H1 (cell line): ENCODE data around the gene EXOSC7. TPM values are rescaled to one million over a fixed set of nuclear protein-coding genes. Genes with fewer than 3 reads are reported as not detected.

Experiments
- CTCF ChIA-PET: fragments of 300-600 bp; sonication (Branson Sonifier 250); formaldehyde crosslinking; loops from one replicate; lab custom pipeline; 2021; ENCODE audit not compliant: partially characterized antibody; lab: Charles Lee
- POLR2A ChIA-PET: fragments of 300-600 bp; sonication (Branson Sonifier 250); formaldehyde crosslinking; loops from one replicate; lab custom pipeline; 2021; ENCODE audit warnings: inconsistent platforms; ENCODE audit not compliant: partially characterized antibody; lab: Charles Lee
- DNase-seq, 2 experiments: peaks; one replicate each; pipeline versions ENCODE4 v3.0.0 to v3.0.0-alpha.2; 2010 to 2022; ENCODE audit warnings: low spot score in 2 of 2, low read depth in 1 of 2, mixed read lengths in 1 of 2
- FAIRE-seq: peaks from 2 replicates; lab custom pipeline; 2011; peaks lifted over from hg19 to GRCh38; lab: Jason Lieb, UNC
- H2AFZ ChIP-seq: 2 replicates; pipeline ENCODE4 v1.8.1; 2012; ENCODE audit warnings: low read length, inconsistent platforms
- H2AK5ac ChIP-seq: 2 replicates; pipeline ENCODE4 v1.6.1; 2013; ENCODE audit warnings: low read depth, low read length
- H2BK120ac ChIP-seq: replicated peaks from 2 replicates; pipeline ENCODE3; 2013; ENCODE audit warnings: low read depth, low read length, inconsistent platforms
- H2BK12ac ChIP-seq: 2 replicates; pipeline ENCODE4 v1.6.1; 2013; ENCODE audit warnings: low read depth, low read length
- H2BK15ac ChIP-seq: 2 replicates; pipeline ENCODE4 v1.6.1; 2013; ENCODE audit warnings: low read length
- H2BK20ac ChIP-seq: 2 replicates; pipeline ENCODE4 v1.6.1; 2013; ENCODE audit warnings: low read length
- H2BK5ac ChIP-seq: 2 replicates; pipeline ENCODE4 v1.6.1; 2013; ENCODE audit warnings: low read depth, low read length
- H3K14ac ChIP-seq: 2 replicates; pipeline ENCODE4 v1.6.1; 2013; ENCODE audit warnings: inconsistent platforms; ENCODE audit not compliant: insufficient read length
- H3K18ac ChIP-seq: 2 replicates; pipeline ENCODE4 v1.6.1; 2013; ENCODE audit warnings: low read length; ENCODE audit errors: extremely low read depth
- H3K23ac ChIP-seq: 2 replicates; pipeline ENCODE4 v1.6.1; 2013; ENCODE audit warnings: inconsistent platforms; ENCODE audit not compliant: insufficient read length
- H3K23me2 ChIP-seq: 2 replicates; pipeline ENCODE4 v1.6.1; 2013; ENCODE audit warnings: low read depth, low read length
- H3K27ac ChIP-seq: 2 replicates; pipeline ENCODE4 v1.6.1; 2011; ENCODE audit warnings: low read depth, low read length, inconsistent platforms
- H3K27me3 ChIP-seq, 4 experiments: replicated peaks in 1 of 4; 1 replicate in 1 of 4; 2 replicates in 3 of 4; pipeline versions ENCODE4 v1.6.1 to v1.8.1; 2011 to 2013; ENCODE audit warnings: low read length in 3 of 4, mild to moderate bottlenecking in 3 of 4, inconsistent platforms in 2 of 4, mixed read lengths in 2 of 4, moderate library complexity in 1 of 4; ENCODE audit not compliant: control insufficient read depth in 3 of 4, insufficient read depth in 3 of 4; ENCODE audit errors: extremely low read depth in 1 of 4
- H3K36me3 ChIP-seq, 4 experiments: 2 replicates each; pipeline versions ENCODE4 v1.6.1 to v1.8.1; 2011 to 2013; ENCODE audit warnings: mild to moderate bottlenecking in 4 of 4, low read length in 3 of 4, moderate library complexity in 2 of 4, control low read depth in 1 of 4, inconsistent platforms in 1 of 4; ENCODE audit not compliant: insufficient read depth in 4 of 4, control insufficient read depth in 2 of 4
- H3K4ac ChIP-seq: replicated peaks from 2 replicates; pipeline ENCODE3; 2013; ENCODE audit warnings: low read length, low read depth, mixed read lengths, inconsistent platforms; ENCODE audit not compliant: insufficient read length
- H3K4me1 ChIP-seq, 4 experiments: replicated peaks in 1 of 4; 1 replicate in 1 of 4; 2 replicates in 3 of 4; pipeline versions ENCODE4 v1.6.1 to v1.8.1; 2011 to 2013; ENCODE audit warnings: low read length in 3 of 4, inconsistent platforms in 2 of 4, mixed read lengths in 1 of 4; ENCODE audit not compliant: insufficient read depth in 4 of 4, control insufficient read depth in 3 of 4
- H3K4me2 ChIP-seq, 2 experiments: 2 replicates each; pipeline versions ENCODE4 v1.6.1 to v1.8.1; 2011 to 2013; ENCODE audit warnings: low read depth in 2 of 2, low read length in 2 of 2, control low read depth in 1 of 2, inconsistent platforms in 1 of 2, mild to moderate bottlenecking in 1 of 2; ENCODE audit not compliant: insufficient read depth in 1 of 2
- H3K4me3 ChIP-seq, 4 experiments: fragments of 200-600, 300-600 bp in 1 of 4; sonication (generic), shearing (Covaris generic), sonication (Bioruptor Twin) in 1 of 4; 2 replicates each; pipeline versions ENCODE4 v1.5.1 to v1.8.1; 2011 to 2016; ENCODE audit warnings: low read length in 4 of 4, low read depth in 3 of 4, control low read depth in 2 of 4, inconsistent platforms in 2 of 4, mild to moderate bottlenecking in 2 of 4, mixed read lengths in 1 of 4, moderate library complexity in 1 of 4; ENCODE audit not compliant: insufficient read depth in 2 of 4; ENCODE audit errors: extremely low read depth in 1 of 4
- H3K56ac ChIP-seq: replicated peaks from 2 replicates; pipeline ENCODE3; 2013; ENCODE audit warnings: low read depth, mild to moderate bottlenecking, mixed read lengths, low read length, inconsistent platforms; ENCODE audit not compliant: insufficient read length
- H3K79me1 ChIP-seq: 2 replicates; pipeline ENCODE4 v1.6.1; 2013; ENCODE audit warnings: low read depth, low read length, control low read depth
- H3K79me2 ChIP-seq, 2 experiments: 2 replicates each; pipeline versions ENCODE4 v1.6.1 to v1.8.1; 2012 to 2013; ENCODE audit warnings: low read length in 2 of 2, mild to moderate bottlenecking in 2 of 2, inconsistent platforms in 1 of 2; ENCODE audit not compliant: insufficient read depth in 2 of 2, control insufficient read depth in 1 of 2
- H3K9ac ChIP-seq, 4 experiments: replicated peaks in 1 of 4; 1 replicate in 1 of 4; 2 replicates in 3 of 4; pipeline versions ENCODE4 v1.6.1 to v1.8.1; 2011 to 2013; ENCODE audit warnings: low read depth in 3 of 4, low read length in 3 of 4, control low read depth in 2 of 4, mild to moderate bottlenecking in 2 of 4, moderate library complexity in 2 of 4, inconsistent platforms in 1 of 4; ENCODE audit errors: extremely low read depth in 1 of 4
- H3K9me3 ChIP-seq, 2 experiments: 2 replicates each; pipeline versions ENCODE4 v1.6.1 to v1.8.1; 2012 to 2013; ENCODE audit warnings: mild to moderate bottlenecking in 2 of 2, moderate library complexity in 2 of 2, control low read depth in 1 of 2, inconsistent platforms in 1 of 2, low read depth in 1 of 2, low read length in 1 of 2, mixed read lengths in 1 of 2; ENCODE audit not compliant: insufficient read depth in 2 of 2
- H4K20me1 ChIP-seq, 2 experiments: replicated peaks in 1 of 2; 2 replicates each; pipeline versions ENCODE3 to v1.8.1; 2011 to 2013; ENCODE audit warnings: inconsistent platforms in 2 of 2, low read length in 2 of 2, mild to moderate bottlenecking in 1 of 2; ENCODE audit not compliant: insufficient read depth in 2 of 2, control insufficient read depth in 1 of 2
- H4K5ac ChIP-seq: 2 replicates; pipeline ENCODE4 v1.6.1; 2013; ENCODE audit warnings: low read length, low read depth, mixed read lengths, inconsistent platforms; ENCODE audit not compliant: insufficient read length
- H4K8ac ChIP-seq: 2 replicates; pipeline ENCODE4 v1.8.0; 2013; ENCODE audit warnings: mild to moderate bottlenecking, moderate library complexity, low read length, inconsistent platforms; ENCODE audit not compliant: insufficient read depth; ENCODE audit errors: extremely low read depth
- H4K91ac ChIP-seq: replicated peaks from 2 replicates; pipeline ENCODE3; 2013; ENCODE audit warnings: low read length, mixed read lengths, inconsistent platforms; ENCODE audit not compliant: insufficient read length
- BCL11A ChIP-seq, 2 experiments: IDR thresholded peaks; one replicate each; pipeline ENCODE4 v1.6.1; 2011; ENCODE audit warnings: low read depth in 2 of 2, low read length in 2 of 2, mild to moderate bottlenecking in 2 of 2
- WGBS, 2 experiments: shearing (Covaris generic) in 1 of 2; methylation state at CpG; one replicate each; pipeline versions ENCODE4 v1.1.6 to v1.1.7; 2013 to 2015; ENCODE audit warnings: low lambda C conversion rate in 2 of 2, mixed read lengths in 2 of 2, inconsistent platforms in 1 of 2, low coverage in 1 of 2, missing lambda C conversion rate in 1 of 2; ENCODE audit not compliant: insufficient replicate concordance in 2 of 2, insufficient coverage in 1 of 2, insufficient read length in 1 of 2; ENCODE audit errors: extremely low coverage in 1 of 2, missing lambda C conversion rate in 1 of 2; 5-methylcytosine and 5-hydroxymethylcytosine counted together
- polyA plus RNA-seq, 7 experiments: library from polyadenylated mRNA; depleted of rRNA in 3 of 7; stranded (reverse) in 5 of 7; unstranded in 2 of 7; fragments of >200 nt in 5 of 7; fragments of 200-250 nt in 2 of 7; gene quantifications; 1 replicate in 5 of 7; 2 replicates in 1 of 7; 4 replicates in 1 of 7; pipeline versions ENCODE4 v1.2.1 to v1.2.3, GENCODE V29; 2011 to 2013; ENCODE audit warnings: missing spikeins in 2 of 7, mixed read lengths in 2 of 7
- total RNA-seq: library from RNA; stranded (reverse); fragmentation: NEBNext Ultra II Directional; extraction: Animal tissue kit (Norgen Biotek cat#: 25700); gene quantifications from 2 replicates; pipeline ENCODE4 v1.2.1, GENCODE V29; 2021

The EXOSC7 gene
- total and polyA plus RNA-seq, 2 of the 8 experiments (the other 6 are each of a cell fraction or from before 2014, with no cell fraction given): 92.7 to 94.5 TPM

DNA sequence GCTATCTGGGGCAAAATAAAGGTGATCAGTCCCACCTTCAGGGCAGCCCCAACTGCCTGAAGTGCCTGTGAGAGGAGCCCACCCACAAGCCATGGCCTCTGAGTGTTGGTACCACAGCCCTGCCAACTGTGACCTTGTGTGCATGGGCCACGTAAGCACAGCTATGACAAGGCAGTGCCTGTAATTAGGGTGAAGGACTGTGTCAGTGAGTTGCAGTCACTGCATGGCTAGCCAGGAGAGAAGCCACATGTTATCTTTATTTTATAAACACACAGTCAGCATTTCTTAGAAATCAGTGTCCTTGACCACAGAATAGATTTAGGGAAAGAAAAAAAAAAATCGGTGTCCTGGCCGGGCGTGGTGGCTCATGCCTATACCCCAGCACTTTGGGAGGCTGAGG is 24.8 kb downstream of the EXOSC7 start:
- Histone ChIP-seq H2BK15ac (no peak overlapping the region), H3K4me2 (no peak overlapping the region), H3K36me3 (peaks cover 22 to 88% (median 70%) of the 10 kb centered on the region in 4 experiments), H3K18ac (no peak overlapping the region), H2AK5ac (no peak overlapping the region), H3K79me2 (peaks cover 0 to 2% of the 10 kb centered on the region in 2 experiments; a peak in 1 of 4 replicates), H3K9ac (no peak overlapping the region), H3K27ac (no peak overlapping the region), H3K23me2 (no peaks in the 10 kb centered on the region), H3K4me3 (no peak overlapping the region), H3K56ac (no peak overlapping the region), H4K5ac (no peak overlapping the region), H4K91ac (no peak overlapping the region), H2AFZ (no peak overlapping the region), H4K20me1 (peaks cover 3 to 6% of the 10 kb centered on the region in 2 experiments), H3K4me1 (no peaks in the 10 kb centered on the region), H2BK20ac (no peak overlapping the region), H3K4ac (no peak overlapping the region), H3K27me3 (no peaks in the 10 kb centered on the region), H3K14ac (no peak overlapping the region), H3K23ac (no peak overlapping the region), H3K79me1 (peaks cover 2% of the 10 kb centered on the region), H2BK5ac (no peak overlapping the region), H3K9me3 (peaks cover 4 to 11% of the 10 kb centered on the region in 2 experiments; a peak in 3 of 4 replicates), H2BK120ac (no peak overlapping the region), H2BK12ac (no peak overlapping the region), H4K8ac (no peak overlapping the region)
- FAIRE-seq (no peak), DNase-seq (no peak)
- WGBS, 2 experiments: 76% methylated on average over 4 of the region's 4 CpGs; no CpG with 5 or more reads in 1 of the 2 experiments
- ChIA-PET CTCF (interaction anchor here (5.5 kb wide), 1 partner anchor 9 kb away, joined by 37 read pairs; no protein-coding TSS in a partner anchor), POLR2A (interaction anchor here (0.8 kb wide), 1 partner anchor 23 kb away, joined by 3 read pairs; no protein-coding TSS in a partner anchor)
- no peak for TF ChIP-seq BCL11A (IDR thresholded peaks at IDR 0.05; ENCODE audit: low read depth in 2 of 2, low read length in 2 of 2)
